Measurements from ENCODE around the gene TBC1D14.

TBC1D14 gene

GRCh38 chr4:7044137-7044930, 134.7 kb downstream of the TBC1D14 start:
- no peak for DNase-seq (ENCODE audit: low read depth)

DNA sequence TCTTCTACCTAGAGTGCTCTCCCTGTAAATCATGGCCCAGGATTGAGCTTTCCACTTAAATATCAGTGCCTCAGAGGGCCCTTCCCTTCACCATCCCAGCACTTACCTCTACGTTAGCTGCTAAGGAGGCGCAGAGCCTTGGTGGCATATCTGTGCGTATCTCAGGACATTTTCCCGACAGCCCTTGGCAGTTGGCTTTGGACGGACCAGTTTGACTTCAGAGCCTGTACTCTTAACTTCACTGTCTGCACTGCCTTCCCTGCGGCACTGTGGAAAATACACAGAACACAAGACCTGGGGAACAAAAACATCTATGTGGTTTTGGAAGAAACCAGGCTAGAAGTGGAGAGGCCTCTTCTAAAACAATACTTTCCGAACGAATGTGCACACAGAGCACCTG, 135.9 kb downstream of the TBC1D14 start:
- DNase-seq (ENCODE audit: low read depth) = no peak

DNA sequence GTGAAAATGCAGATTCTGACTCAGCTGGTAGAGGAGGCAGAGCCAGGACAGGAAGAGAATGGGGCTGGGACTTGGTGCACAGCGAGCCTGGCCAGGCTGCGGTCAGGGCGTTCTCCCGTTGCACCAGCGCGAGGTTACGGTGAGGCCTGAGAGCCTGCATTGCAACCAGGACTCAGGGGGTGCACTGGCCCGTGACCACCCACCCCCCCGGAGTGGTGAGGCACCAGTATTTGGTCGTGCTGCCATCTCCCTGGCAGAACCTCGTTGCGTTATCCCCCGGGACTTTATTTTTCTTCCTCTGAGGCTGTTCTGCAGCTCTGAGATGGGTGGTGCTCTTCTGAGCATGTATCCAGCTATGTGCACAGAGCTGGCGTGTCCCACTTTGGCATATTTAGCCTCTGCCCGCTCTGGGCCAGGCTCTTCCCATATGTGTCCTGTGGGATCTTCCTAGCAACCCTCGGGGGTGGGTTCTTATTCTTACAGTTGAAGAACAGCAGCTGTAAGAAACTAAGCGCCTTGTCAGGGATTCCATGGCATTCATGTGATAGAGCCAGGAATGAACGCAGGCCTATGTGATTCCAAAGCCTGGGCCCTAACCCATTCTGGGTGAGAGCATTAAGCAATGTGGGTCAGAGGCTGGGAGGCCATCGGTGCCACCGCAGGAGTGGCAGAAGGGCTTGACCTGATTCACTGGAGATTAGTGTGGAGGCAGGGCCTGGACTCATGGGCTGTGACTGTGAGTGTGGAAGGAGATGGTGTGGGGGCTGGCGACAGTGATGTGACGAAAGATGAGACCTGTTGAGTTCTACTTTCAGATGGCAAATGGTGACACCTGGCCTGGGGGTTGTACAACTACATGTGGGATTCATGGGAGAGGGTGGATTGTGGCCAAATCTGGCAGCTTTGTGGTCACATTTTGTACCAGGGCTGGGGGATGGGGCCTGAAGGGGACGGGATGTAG, 136.6 kb downstream of the TBC1D14 start:
- DNase-seq (ENCODE audit: low read depth) = no peak

DNA sequence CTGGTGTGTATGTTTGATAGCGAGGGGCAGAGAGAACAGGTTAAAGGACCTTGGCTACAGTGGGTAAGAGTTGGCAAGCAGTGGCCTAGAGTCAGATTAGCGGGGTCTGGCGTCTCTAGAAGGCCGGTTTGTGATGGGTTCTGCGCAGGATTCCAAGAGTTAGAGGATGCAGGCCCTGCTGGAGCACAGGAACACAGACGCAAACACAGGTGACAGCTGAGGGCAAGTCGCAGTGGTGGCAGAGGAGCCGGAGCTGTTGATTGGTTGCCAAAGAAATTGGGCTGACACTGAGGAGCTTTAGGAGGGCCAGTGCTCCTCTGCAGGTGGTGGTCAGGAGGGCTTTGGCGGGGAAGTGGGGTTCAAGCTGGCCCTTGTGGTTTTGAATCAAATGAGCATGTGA, 137.3 kb downstream of the TBC1D14 start:
- DNase-seq (ENCODE audit: low read depth) = no peak

- no peak for DNase-seq (ENCODE audit: low read depth)
Observed at GRCh38 chr4:7048642-7049041, 139.0 kb downstream of the TBC1D14 start.

DNA sequence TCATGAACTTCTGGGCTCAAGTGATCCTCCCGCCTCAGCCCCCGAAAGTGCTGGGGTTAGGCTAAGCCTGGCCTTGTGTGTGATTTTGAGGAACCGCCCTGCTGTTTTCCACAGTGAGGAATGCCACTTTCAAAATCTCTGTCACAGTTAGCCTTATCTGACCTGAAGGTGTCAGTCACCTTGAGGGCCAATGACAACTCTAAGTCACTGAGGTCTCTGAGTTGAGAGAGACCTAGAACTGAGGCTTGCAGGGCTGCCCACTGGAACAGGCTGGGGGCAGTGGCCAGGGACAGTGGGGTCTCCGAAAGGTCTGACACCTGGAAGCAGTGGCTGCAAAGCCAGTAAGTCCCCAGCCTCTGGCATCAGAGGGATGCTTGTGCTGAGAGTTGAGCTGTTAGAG, 139.7 kb downstream of the TBC1D14 start:
- DNase-seq (ENCODE audit: low read depth) = no peak

DNA sequence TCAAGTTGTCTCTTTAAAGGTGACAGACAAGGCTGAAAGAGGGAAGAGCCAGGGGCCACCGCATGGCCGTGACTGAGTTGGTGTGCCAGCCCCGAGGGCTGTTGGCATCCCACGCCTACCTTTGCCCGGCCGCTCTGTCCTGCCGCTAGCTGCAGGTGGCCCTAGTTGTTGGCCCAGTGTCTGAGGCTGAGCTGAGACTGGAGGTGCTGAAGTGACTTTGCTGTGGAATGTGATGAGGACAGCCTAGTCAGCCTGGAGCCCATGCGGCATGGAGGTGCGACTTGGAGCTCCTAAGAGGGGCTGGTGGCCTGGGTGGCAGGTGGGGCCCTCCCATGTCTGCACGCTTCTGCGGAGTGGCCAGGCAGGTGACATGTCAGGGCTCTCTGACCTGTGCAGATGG, 140.1 kb downstream of the TBC1D14 start:
- no peak for DNase-seq (ENCODE audit: low read depth)

DNA sequence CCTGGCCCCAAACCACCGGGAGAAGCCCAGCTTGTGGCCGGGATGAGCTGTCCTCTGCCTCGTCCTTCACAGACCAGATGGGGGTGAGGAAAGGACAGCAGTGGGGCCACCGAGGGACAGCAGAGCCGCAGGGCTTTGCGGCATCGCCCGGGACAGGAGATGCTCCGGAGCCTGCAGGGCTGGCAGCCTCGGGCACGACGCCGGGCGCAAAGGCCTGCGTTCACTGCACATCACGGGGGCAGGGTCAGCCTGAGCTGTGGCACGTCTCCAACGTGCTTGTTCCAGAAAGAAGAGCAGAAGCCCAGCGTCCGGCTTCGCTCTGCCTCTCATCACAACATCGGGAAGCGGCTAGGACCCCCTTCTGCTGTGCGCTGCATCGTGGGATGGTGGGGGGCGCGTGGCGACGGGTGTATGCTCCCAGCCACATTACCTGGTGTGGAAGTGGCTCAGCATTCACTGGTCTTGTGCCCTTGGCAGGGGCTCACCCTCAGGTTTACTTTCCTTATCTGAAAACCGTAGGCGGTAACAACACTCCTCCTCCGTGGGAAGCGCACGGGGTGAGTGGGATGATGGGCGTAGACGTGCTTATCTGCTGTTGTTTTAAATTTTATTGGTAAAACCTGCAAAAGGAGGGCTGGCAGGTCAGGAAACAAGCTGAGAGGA, 141.0 kb downstream of the TBC1D14 start:
- DNase-seq (ENCODE audit: low read depth) = no peak

GRCh38 chr4:7051144-7051495, 141.5 kb downstream of the TBC1D14 start:
- DNase-seq (ENCODE audit: low read depth) = no peak

DNA sequence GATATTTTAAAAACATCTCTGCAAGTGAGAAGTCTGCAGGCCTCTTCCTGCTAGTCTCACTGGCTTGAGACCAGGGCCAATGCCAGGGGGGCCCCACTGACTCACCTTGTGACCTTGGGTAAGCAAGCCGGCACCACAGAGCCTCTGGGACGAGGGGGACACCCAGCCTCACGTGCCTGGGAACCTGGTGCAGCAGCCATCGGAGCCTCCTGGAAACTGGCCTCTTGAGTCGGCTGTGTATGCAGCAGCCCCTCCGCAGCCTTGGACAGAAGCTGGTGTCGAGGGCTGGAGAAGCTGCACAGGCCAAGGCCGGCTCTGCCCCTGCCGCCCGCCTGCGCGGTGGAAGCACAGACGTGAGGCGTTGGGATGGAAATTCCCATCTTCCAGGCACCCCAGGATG, 142.3 kb downstream of the TBC1D14 start:
- no peak for DNase-seq (ENCODE audit: low read depth)

GRCh38 chr4:7052313-7052712, 142.7 kb downstream of the TBC1D14 start:
- DNase-seq (ENCODE audit: low read depth) = no peak

- no peak for DNase-seq (ENCODE audit: low read depth)
Observed at GRCh38 chr4:7052923-7053715, 143.5 kb downstream of the TBC1D14 start.

DNA sequence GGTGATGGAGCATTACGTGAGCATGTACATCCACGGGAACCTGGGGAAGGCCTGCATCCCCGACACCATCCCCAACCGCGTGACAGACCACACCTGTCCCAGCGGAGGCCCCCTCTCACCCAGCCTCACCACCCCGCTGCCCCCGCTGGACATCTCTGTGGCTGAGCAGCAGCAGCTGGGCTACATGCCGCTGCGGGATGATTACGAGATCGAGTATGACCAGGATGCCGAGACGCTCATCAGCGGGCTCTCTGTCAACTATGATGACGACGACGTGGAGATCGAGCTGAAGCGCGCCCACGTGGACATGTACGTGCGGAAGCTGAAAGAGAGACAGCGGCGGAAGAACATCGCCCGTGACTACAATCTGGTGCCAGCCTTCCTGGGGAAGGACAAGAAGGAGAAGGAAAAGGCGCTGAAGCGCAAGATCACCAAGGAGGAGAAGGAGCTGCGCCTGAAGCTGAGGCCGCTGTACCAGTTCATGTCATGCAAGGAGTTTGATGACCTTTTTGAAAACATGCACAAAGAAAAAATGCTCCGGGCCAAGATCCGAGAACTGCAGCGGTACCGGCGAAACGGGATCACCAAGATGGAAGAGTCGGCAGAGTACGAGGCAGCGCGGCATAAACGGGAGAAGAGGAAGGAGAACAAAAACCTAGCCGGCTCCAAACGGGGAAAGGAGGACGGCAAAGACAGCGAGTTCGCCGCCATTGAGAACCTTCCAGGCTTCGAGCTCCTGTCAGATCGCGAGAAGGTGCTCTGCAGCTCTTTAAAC, 144.7 kb downstream of the TBC1D14 start:
- no peak for DNase-seq (ENCODE audit: low read depth)

DNA sequence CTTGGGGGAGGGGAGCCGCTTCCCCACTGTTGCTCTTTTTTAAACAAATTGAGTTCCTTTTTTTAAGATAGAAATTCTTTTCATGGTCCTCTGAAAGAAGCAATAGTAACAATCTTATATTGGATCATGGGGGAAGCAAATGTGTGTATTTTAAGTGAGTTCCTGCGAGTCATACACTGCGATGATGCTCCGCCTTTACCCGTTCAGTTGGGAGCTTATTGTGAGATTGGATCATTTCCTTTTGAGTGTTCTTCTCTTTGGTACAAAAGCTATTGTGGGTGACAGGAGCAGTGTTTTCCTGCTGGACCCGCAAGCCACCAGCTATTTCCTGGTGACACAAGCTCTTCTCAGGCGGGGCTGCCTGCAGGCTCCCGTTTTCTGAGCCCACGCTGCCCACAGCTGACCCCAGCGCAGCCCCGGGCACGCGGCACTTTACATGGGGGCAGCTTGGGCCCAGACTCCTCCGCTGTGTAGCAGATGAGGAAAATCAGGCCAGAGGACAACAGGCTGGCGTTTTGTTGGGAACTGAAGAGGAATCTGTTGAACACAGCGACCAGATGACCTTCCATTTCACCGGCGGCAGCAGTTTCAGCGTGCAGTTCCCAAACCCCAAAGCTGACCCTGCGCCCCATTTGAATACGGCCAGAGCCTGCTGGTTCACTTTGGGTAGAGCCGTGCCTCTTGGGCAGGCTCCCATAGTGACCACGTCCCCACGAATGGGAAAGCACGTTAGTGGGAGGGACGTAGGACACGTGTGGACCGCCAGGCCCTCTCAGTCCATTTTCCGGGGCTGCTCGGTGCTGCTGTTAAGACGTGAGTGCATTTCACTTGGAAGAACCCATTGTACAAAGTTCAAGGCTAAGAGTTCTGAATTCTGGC, 145.7 kb downstream of the TBC1D14 start:
- DNase-seq (ENCODE audit: low read depth) = no peak

DNA sequence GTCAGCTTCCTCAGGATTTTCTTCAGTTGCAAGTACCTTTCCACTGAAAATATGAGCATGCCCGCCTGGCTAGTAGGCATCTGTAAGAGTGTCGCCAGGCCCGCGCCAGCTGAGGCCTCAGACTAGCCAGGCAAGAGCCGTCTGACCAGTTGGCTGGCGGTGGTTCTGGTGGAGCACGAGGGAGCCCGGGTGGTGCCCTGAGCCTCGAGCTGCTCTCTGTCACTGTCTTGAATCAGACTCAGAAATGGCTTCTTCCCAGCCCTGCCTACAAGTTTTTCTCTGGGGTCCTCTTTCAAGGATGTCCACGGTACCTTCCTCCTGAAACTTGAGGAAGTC, 146.3 kb downstream of the TBC1D14 start:
- no peak for DNase-seq (ENCODE audit: low read depth)

DNA sequence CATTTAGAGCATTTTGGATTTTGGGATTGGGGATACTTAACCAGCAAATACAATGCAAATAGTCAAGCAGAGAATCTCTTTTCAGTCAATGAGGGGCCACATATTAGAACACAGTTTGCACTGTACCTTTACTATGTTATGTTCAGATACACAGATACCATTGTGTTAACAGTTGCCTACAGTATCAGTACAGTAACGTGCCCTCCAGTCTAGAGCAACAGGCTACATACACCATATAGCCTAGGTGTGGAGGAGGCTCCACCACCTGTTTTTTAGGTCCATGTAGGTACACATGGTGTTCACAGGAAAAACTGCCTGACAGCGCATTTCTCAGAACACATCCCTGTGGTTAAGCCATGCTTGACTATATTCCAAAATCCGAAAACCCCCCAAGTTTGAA, 149.2 kb downstream of the TBC1D14 start:
- no peak for DNase-seq (ENCODE audit: low read depth)

- no peak for DNase-seq (ENCODE audit: low read depth)
Observed at GRCh38 chr4:7059662-7060061, 150.0 kb downstream of the TBC1D14 start.

DNA sequence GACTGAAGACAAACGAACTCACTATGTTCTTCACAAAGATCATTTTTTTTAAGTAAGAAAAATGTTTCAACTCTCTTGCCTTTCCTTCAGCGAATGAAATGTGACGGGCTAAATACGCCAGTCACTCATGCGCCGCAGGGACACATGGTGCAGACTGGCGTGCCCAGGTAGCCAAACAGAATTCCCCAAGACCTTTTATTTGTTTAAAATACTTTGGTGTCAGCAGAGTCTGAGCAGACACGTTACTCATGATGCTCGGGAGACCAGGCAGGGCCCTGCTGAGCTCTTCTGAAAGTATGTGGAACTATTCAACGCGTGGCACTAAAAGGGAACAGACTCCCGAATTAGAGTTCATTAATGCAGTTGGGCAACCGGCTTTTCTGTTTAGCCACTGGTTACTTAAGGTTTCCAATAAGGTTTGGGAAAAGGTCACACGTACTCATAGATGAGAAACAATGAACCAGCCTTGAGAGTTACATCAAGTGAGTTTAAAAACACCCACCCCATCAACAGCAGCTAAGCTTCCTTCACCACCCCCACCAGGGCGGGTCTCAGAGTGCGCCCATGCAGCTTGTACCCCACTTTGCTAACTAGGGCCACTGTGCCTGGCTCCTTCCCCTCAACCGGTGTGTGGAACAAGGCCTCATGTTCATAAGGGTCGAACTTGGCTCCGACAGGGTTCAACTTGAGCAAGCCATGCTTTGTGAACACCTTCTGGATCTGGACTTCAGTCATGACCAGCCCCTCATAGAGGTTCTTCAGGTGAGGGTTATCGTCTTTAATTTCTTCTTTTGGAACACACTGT, 150.9 kb downstream of the TBC1D14 start:
- no peak for DNase-seq (ENCODE audit: low read depth)

- DNase-seq (ENCODE audit: low read depth) = no peak
Observed at GRCh38 chr4:7061815-7062214, 152.2 kb downstream of the TBC1D14 start.
